Mammary epithelial cell (primary cell): Measurements from ENCODE around the gene MAL.

Source experiments
- EZH2 ChIP-seq: IDR thresholded peaks from 2 replicates; pipeline ENCODE4 v1.6.1; 2012; ENCODE audit warnings: low read length, inconsistent platforms, borderline replicate concordance
- TF ChIP-seq, protein P1 (sequence below), 2 donors: IDR thresholded peaks in 1 of 2; conservative IDR thresholded peaks in 1 of 2; 2 replicates each; pipeline ENCODE4 v1.5.1; 2011 to 2012; ENCODE audit warnings: inconsistent platforms in 2 of 2, low read length in 2 of 2, mild to moderate bottlenecking in 2 of 2, control low read depth in 1 of 2, low read depth in 1 of 2; ENCODE audit not compliant: insufficient read depth in 1 of 2; ENCODE audit errors: extremely low read depth in 1 of 2

GRCh38 chr2:95005726-95006125 lies 19.8 kb upstream of the MAL start:
- TF ChIP-seq EZH2, result no peak
- TF ChIP-seq, protein P1, sequence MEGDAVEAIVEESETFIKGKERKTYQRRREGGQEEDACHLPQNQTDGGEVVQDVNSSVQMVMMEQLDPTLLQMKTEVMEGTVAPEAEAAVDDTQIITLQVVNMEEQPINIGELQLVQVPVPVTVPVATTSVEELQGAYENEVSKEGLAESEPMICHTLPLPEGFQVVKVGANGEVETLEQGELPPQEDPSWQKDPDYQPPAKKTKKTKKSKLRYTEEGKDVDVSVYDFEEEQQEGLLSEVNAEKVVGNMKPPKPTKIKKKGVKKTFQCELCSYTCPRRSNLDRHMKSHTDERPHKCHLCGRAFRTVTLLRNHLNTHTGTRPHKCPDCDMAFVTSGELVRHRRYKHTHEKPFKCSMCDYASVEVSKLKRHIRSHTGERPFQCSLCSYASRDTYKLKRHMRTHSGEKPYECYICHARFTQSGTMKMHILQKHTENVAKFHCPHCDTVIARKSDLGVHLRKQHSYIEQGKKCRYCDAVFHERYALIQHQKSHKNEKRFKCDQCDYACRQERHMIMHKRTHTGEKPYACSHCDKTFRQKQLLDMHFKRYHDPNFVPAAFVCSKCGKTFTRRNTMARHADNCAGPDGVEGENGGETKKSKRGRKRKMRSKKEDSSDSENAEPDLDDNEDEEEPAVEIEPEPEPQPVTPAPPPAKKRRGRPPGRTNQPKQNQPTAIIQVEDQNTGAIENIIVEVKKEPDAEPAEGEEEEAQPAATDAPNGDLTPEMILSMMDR (conservative IDR thresholded peaks at IDR 0.05 in 1 of 2, IDR thresholded peaks at IDR 0.05 in 1 of 2; ENCODE audit: extremely low read depth in 1 of 2, insufficient read depth in 1 of 2, low read depth in 1 of 2, low read length in 2 of 2), result no peak
